Measurements from ENCODE around the gene AKAP10.

DNA sequence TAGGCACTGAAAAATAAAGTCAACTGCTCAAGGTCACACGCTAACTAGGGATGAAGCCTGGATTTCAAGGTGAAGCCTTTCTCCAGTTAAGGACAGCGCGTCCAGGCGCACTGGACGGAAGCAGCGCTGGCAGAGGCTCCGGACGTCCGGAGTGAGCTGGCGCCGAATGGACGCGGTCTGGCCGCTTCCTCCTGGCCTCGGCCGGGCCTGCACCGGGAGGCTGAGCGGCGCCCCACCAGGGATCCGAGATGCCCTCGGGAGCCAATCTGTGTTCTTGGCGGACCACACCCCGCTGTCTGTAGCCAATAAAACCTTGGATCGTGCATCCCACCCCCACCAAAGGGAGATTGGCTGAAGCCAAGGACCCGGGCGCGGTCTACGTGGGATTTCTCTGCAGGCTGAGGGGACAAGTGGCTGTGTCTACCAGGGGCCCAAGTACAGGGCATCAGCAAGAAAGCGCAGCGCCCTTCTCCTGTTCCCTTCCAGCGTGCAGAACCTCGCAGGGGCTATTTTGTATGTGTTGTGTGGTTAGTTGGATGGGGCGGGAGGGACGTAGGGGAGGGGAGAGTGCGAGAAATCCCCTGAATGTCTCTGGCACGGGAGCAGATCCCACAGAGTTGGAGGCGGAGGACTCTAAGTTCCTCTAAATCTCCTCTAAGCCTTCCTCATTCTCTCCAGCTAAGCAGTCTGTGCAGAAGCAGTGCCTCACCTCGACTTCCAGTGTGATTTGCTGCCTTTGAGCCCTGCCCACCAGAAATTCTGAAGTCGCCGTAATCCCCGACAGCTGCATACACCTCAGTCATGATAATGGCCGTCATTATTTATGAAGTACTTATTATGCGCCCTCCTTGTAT is 2.5 kb upstream of the AKAP10 start:
- TF ChIP-seq FOXK2 (IDR thresholded peaks at IDR 0.05) (no peak), BHLHE40 (IDR thresholded peaks at IDR 0.05; ENCODE audit: borderline replicate concordance) (no peak), ELF4 (IDR thresholded peaks at IDR 0.05) (no peak), PKNOX1 (IDR thresholded peaks at IDR 0.05) (no peak), SUZ12 (IDR thresholded peaks at IDR 0.05) (no peak), FOXM1 (IDR thresholded peaks at IDR 0.05; ENCODE audit: borderline replicate concordance) (no peak), TARDBP (IDR thresholded peaks at IDR 0.05) (no peak), FOXA1 (IDR thresholded peaks at IDR 0.05) (no peak), SP1 (IDR thresholded peaks at IDR 0.05) (no peak), NFRKB (IDR thresholded peaks at IDR 0.05) (no peak), CTBP1 (IDR thresholded peaks at IDR 0.05; ENCODE audit: borderline replicate concordance) (no peak)

Data from HEK293T (cell line).